ENCODE data around the gene NUCKS1. TPM values are rescaled to one million over a fixed set of nuclear protein-coding genes. Genes with fewer than 3 reads are reported as not detected.

NUCKS1 gene
- total RNA-seq, 1 donor from 2014 or later, result 213 TPM

- no peak for DNase-seq (ENCODE audit: low spot score)
- intact Hi-C loops (cut with DNase I), result loop anchor here (2.0 kb wide), 1 partner anchor 24 kb away; the partner anchor contains the start of gene NUCKS1
Measured at GRCh38 chr1:205774198-205775014, 24.4 kb upstream of the NUCKS1 start.

DNA sequence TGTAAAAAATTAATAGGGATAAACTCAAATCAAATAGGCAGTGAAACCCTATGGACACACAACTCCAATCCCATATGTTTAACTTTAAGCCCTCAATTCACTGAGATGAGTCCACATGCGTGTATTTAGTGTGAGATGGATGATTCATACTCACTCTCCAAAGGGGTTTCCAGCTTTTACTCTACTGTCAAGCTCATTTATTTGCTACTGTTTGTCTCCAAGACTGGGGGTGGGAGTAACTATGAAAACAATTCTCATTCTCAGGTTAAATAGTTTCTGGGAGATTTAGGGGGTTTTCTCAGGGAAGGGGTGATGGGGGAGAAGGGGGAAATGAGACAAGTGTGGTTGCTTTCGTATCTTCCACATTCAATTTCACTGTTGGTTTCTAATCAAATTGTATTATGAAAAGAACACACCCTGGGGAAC lies 22.6 kb upstream of the NUCKS1 start:
- DNase-seq (ENCODE audit: low spot score), result no peak
- intact Hi-C loops (cut with DNase I), result no loop called here

- intact Hi-C loops (cut with DNase I), result no loop called here
Measured at GRCh38 chr1:205770618-205771017, 20.6 kb upstream of the NUCKS1 start.

DNA sequence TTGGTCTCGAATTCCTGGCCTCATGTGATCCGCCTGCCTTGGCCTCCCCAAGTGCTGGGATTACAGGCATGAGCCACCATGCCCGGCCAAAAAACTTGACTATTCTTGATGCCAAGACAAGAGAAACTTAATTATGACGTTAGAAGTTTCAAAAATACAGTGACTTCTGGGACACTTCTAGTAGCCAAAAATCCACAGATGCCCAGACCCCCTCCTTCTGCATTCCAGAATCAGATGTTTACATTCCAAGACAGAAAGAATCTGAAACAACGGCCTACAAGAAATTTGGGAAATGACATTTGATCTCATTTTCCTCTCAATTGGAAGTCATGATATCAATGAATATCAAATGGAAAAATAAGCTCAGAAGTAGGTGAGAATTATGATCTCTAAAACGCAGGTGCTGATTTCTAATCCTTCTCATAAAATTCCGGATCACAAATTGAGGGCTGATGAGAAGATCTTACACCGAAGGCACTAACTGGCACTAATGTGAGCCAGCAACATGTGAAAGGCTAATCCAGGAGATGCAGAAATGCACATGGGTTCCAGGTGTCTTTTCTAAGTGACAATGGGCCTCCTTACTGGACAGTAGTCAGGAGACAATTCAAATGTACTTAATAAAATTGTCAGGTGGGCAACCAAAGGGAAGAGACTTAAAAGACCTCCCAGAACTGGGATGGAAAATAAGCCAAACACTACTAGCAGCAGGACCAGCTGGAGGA lies 19.8 kb upstream of the NUCKS1 start:
- intact Hi-C loops (cut with DNase I), result no loop called here
- no peak for DNase-seq (ENCODE audit: low spot score)

More at GRCh38 chr1:205770618-205771017, 20.6 kb upstream of the NUCKS1 start:
- DNase-seq (ENCODE audit: low spot score), result no peak

- no peak for DNase-seq (ENCODE audit: low spot score)
- intact Hi-C loops (cut with DNase I), result no loop called here
Measured at GRCh38 chr1:205767248-205767647, 17.3 kb upstream of the NUCKS1 start.

DNA sequence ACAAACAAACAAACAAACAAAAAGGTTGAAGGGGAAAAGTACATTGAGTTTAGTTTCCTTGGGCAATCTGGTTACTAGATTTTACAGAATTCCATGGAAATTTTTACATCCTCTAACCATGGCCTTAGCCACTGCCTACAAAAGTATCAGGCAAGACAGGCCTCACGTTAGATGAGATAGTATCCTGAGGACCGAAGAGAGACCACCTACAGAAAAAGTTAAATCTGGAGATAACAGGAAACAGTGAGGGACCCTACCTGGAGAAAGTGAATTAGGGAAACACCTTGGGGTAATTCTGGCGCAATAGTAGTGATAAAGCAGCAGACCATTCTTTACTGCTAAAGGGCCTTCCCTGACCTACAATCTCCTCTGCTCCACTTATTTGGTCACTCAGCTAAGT lies 16.6 kb upstream of the NUCKS1 start:
- DNase-seq (ENCODE audit: low spot score), result no peak
- intact Hi-C loops (cut with DNase I), result no loop called here

GRCh38 chr1:205766038-205766437 lies 16.1 kb upstream of the NUCKS1 start:
- intact Hi-C loops (cut with DNase I), result no loop called here
- DNase-seq (ENCODE audit: low spot score), result no peak

- DNase-seq (ENCODE audit: low spot score), result no peak
- intact Hi-C loops (cut with DNase I), result no loop called here
Measured at GRCh38 chr1:205764578-205764977, 14.6 kb upstream of the NUCKS1 start.

DNA sequence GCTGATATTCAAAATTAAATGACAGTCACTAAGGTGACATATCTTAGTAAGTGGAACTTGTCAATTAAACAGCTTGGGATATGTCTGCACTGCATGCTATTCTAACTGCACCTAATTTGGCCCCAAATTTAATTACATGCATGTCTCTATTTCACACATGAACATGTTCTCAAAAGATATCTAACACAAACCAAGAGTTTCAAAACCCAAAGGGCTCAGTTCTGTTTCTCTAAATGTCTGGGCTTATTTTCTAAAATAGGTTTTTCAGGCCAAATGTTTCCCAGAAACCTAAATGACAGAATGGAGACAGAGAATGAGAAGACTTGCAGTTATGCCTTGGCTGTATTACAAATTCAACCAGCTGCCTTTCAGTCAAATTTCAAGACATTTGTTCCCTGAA lies 14.0 kb upstream of the NUCKS1 start:
- DNase-seq (ENCODE audit: low spot score), result no peak
- intact Hi-C loops (cut with DNase I), result no loop called here

- intact Hi-C loops (cut with DNase I), result no loop called here
- no peak for DNase-seq (ENCODE audit: low spot score)
Measured at GRCh38 chr1:205760606-205761005, 10.6 kb upstream of the NUCKS1 start.

DNA sequence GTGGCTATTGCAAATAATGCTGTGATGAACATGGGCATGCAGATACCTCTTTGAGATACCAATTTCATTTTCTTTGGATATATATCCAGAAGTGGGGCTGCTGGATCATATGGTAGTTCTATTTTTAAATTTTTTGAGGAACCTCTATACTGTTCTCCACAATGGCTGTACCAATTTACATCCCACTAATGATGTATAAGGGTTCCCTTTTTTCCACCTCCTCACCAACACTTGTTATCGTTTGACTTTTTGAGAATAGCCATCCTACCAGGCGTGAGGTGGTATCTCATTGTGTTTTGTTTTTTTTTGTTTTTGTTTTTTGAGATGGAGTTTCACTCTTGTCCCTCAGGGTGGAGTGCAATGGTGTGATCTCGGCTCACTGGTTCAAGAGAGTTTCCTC lies 6.6 kb upstream of the NUCKS1 start:
- intact Hi-C loops (cut with DNase I), result no loop called here
- no peak for DNase-seq (ENCODE audit: low spot score)

- DNase-seq (ENCODE audit: low spot score), result no peak
- intact Hi-C loops (cut with DNase I), result no loop called here
Measured at GRCh38 chr1:205754857-205755256, 4.9 kb upstream of the NUCKS1 start.

GRCh38 chr1:205751036-205751651 lies 1.2 kb upstream of the NUCKS1 start:
- intact Hi-C loops (cut with DNase I), result loop anchor here (2.0 kb wide), 1 partner anchor 24 kb away; the partner anchor contains the start of gene RAB29
- no peak for DNase-seq (ENCODE audit: low spot score)

GRCh38 chr1:205749234-205750137 lies 496 bp downstream of the NUCKS1 start:
- intact Hi-C loops (cut with DNase I), result loop anchor here (2.0 to 5.0 kb wide), 2 partner anchors 25 to 63 kb away; partner anchors contain the start of genes RAB29 and SLC41A1

GRCh38 chr1:205748403-205749233 lies 1.4 kb downstream of the NUCKS1 start:
- intact Hi-C loops (cut with DNase I), result loop anchor here (5.0 kb wide), 1 partner anchor 64 kb away; the partner anchor contains the start of gene SLC41A1
- DNase-seq (ENCODE audit: low spot score), result no peak

More at GRCh38 chr1:205749234-205750137, 496 bp downstream of the NUCKS1 start:
- peak; percentile 97 for DNase-seq (ENCODE audit: low spot score)

DNA sequence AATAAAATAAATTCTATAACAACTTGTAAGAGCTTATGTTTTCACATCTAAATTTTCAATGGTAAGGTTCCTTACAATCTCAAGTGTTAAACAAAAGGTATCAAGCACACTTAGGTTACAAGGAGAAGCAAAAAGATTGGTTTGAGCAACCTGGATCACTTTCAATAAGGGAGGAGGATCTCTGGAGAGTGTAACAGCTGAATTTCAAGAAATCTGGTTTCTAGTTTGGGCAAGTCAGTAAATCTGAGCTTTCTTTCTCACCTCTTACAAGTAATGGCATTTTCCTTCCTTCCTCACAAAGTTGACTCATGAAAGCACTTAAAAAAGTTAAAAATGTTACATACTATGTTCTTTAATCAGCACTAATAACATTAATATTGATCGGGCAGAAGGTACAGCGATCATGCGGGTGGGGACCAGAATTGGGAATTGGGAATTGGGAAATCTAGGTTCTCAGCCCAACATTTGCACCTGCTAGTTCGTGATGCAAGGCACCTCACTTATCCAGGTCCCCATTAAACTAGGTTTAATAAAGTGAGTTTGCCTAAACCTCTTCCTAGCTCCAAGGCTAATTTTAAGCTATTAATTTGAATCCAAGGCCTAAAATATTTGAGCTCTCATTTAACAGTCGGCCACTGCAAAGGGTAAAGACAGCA lies 3.1 kb downstream of the NUCKS1 start:
- DNase-seq (ENCODE audit: low spot score), result no peak
- intact Hi-C loops (cut with DNase I), result loop anchor here (5.0 kb wide), 1 partner anchor 65 kb away; the partner anchor contains the start of gene SLC41A1

DNA sequence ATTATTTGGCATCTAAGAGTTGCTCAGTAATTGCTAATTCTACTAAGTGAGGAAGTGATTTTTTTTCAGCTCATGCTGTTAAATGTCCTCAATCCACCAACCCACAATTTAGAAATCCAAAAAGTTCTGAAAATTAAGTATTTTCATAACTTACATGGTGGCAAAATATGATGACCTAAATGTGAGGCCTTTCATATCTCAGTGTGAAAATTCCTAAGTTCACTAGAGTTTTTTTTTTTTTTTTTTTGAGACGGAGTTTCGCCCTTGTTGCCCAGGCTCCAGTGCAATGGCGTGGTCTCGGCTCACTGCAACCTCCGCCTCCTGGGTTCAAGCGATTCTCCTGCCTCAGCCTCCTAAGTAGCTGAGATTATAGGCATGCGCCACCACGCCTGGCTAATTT lies 5.6 kb downstream of the NUCKS1 start:
- intact Hi-C loops (cut with DNase I), result no loop called here
- DNase-seq (ENCODE audit: low spot score), result no peak

- DNase-seq (ENCODE audit: low spot score), result no peak
Measured at GRCh38 chr1:205743977-205744376, 6.0 kb downstream of the NUCKS1 start.

More at GRCh38 chr1:205743977-205744376, 6.0 kb downstream of the NUCKS1 start:
- intact Hi-C loops (cut with DNase I), result no loop called here
